Measurements from ENCODE around the gene UGCG. TPM values are rescaled to one million over a fixed set of nuclear protein-coding genes. Genes with fewer than 3 reads are reported as not detected.

Gene UGCG
- total RNA-seq, 4 donors from 2014 or later, result 81.3 to 113 (median 90.6) TPM

GRCh38 chr9:111920531-111920930 is 23.9 kb downstream of the UGCG start:
- no peak for TF ChIP-seq POLR2A (IDR thresholded peaks at IDR 0.05)
- TF ChIP-seq CTCF (IDR thresholded peaks at IDR 0.05), result no peak
- 94 to 95% methylated on average over 7 of the region's 7 CpGs for WGBS, 2 donors
- intact Hi-C loops (cut with DNase I; ENCODE audit: low total_unique reads), result no loop called here
- no peak for DNase-seq (ENCODE audit: low spot score in 2 of 2)
- no peak overlapping the region for H3K4me3 ChIP-seq (ENCODE audit: low read depth, poor library complexity, severe bottlenecking)

GRCh38 chr9:111922324-111923013 is 25.9 kb downstream of the UGCG start:
- DNase-seq (ENCODE audit: low spot score in 2 of 2), result no peak
- intact Hi-C loops (cut with DNase I; ENCODE audit: low total_unique reads), result no loop called here
- TF ChIP-seq POLR2A (IDR thresholded peaks at IDR 0.05) (no peak), CTCF (IDR thresholded peaks at IDR 0.05) (no peak)
- H3K4me3 ChIP-seq (ENCODE audit: low read depth, poor library complexity, severe bottlenecking), result no peak overlapping the region

GRCh38 chr9:111924281-111924680 is 27.7 kb downstream of the UGCG start:
- intact Hi-C loops (cut with DNase I; ENCODE audit: low total_unique reads), result no loop called here
- DNase-seq (ENCODE audit: low spot score in 2 of 2), result no peak
- no peak overlapping the region for H3K4me3 ChIP-seq (ENCODE audit: low read depth, poor library complexity, severe bottlenecking)
- TF ChIP-seq POLR2A (IDR thresholded peaks at IDR 0.05), result no peak
- TF ChIP-seq CTCF (IDR thresholded peaks at IDR 0.05), result no peak

- TF ChIP-seq POLR2A (IDR thresholded peaks at IDR 0.05) (no peak), CTCF (IDR thresholded peaks at IDR 0.05) (no peak)
- DNase-seq (ENCODE audit: low spot score in 2 of 2), result no peak
- intact Hi-C loops (cut with DNase I; ENCODE audit: low total_unique reads), result no loop called here
- WGBS, 2 donors, result 74 to 77% methylated on average over 7 of the region's 7 CpGs
- H3K4me3 ChIP-seq (ENCODE audit: low read depth, poor library complexity, severe bottlenecking), result no peak overlapping the region
These were observed 28.6 kb downstream of the UGCG start for GRCh38 chr9:111925017-111925770.

GRCh38 chr9:111925784-111926183 is 29.2 kb downstream of the UGCG start:
- H3K4me3 ChIP-seq (ENCODE audit: low read depth, poor library complexity, severe bottlenecking), result no peak overlapping the region
- no peak for TF ChIP-seq POLR2A (IDR thresholded peaks at IDR 0.05)
- no peak for TF ChIP-seq CTCF (IDR thresholded peaks at IDR 0.05)
- DNase-seq (ENCODE audit: low spot score in 2 of 2), result no peak
- 65 to 66% methylated on average over 2 of the region's 2 CpGs for WGBS, 2 donors
- intact Hi-C loops (cut with DNase I; ENCODE audit: low total_unique reads), result no loop called here

All from lower leg skin (tissue), 4 donors.